Trophoblast cell (in vitro differentiated cells and primary cell): ENCODE results near the gene HECW1.

Experiments used
- DNase-seq, 2 donors: peaks; one replicate each; pipeline ENCODE4 v3.0.0-alpha.2; 2016
- H2AFZ ChIP-seq: 2 replicates; pipeline ENCODE4 v1.6.1; 2013; ENCODE audit warnings: low read length, moderate library complexity, mild to moderate bottlenecking; ENCODE audit not compliant: insufficient read depth, poor library complexity
- H2AK5ac ChIP-seq: 2 replicates; pipeline ENCODE4 v1.6.1; 2013; ENCODE audit warnings: mild to moderate bottlenecking, low read length
- H2BK120ac ChIP-seq: 2 replicates; pipeline ENCODE4 v1.6.1; 2013; ENCODE audit warnings: low read length, mild to moderate bottlenecking, moderate library complexity; ENCODE audit not compliant: insufficient read depth, poor library complexity
- H2BK12ac ChIP-seq: 2 replicates; pipeline ENCODE4 v1.6.1; 2013; ENCODE audit warnings: mild to moderate bottlenecking, low read length, moderate library complexity
- H2BK5ac ChIP-seq: 2 replicates; pipeline ENCODE4 v1.6.1; 2013; ENCODE audit warnings: low read length, low read depth, moderate library complexity, mild to moderate bottlenecking; ENCODE audit not compliant: poor library complexity
- H3K14ac ChIP-seq: 2 replicates; pipeline ENCODE4 v1.6.1; 2013; ENCODE audit warnings: mild to moderate bottlenecking, low read length
- H3K18ac ChIP-seq: 2 replicates; pipeline ENCODE4 v1.6.1; 2013; ENCODE audit warnings: mild to moderate bottlenecking, low read length
- H3K23ac ChIP-seq: 2 replicates; pipeline ENCODE4 v1.6.1; 2013; ENCODE audit warnings: low read length
- H3K27ac ChIP-seq: 2 replicates; pipeline ENCODE4 v1.5.1; 2013; ENCODE audit warnings: low read depth, mild to moderate bottlenecking, inconsistent platforms, low read length, moderate library complexity
- H3K27me3 ChIP-seq: 2 replicates; pipeline ENCODE4 v1.6.1; 2013; ENCODE audit warnings: inconsistent platforms, mild to moderate bottlenecking, low read length, moderate library complexity; ENCODE audit not compliant: insufficient read depth
- H3K36me3 ChIP-seq, 2 experiments: 1 replicate in 1 of 2; 2 replicates in 1 of 2; pipeline ENCODE4 v1.6.1; 2013; ENCODE audit warnings: low read length in 2 of 2, mild to moderate bottlenecking in 2 of 2, moderate library complexity in 1 of 2; ENCODE audit not compliant: insufficient read depth in 2 of 2, control insufficient read depth in 1 of 2
- H3K4ac ChIP-seq: 2 replicates; pipeline ENCODE4 v1.6.1; 2013; ENCODE audit warnings: low read depth, mild to moderate bottlenecking, low read length, moderate library complexity
- H3K4me1 ChIP-seq, 2 experiments: 1 replicate in 1 of 2; 2 replicates in 1 of 2; pipeline ENCODE4 v1.6.1; 2013; ENCODE audit warnings: low read length in 2 of 2, mild to moderate bottlenecking in 2 of 2, moderate library complexity in 1 of 2; ENCODE audit not compliant: insufficient read depth in 2 of 2, control insufficient read depth in 1 of 2
- H3K4me2 ChIP-seq: 2 replicates; pipeline ENCODE4 v1.6.1; 2013; ENCODE audit warnings: inconsistent platforms, mild to moderate bottlenecking, low read length, moderate library complexity
- H3K4me3 ChIP-seq: 2 replicates; pipeline ENCODE4 v1.5.1; 2013; ENCODE audit warnings: mild to moderate bottlenecking, low read depth, low read length, inconsistent platforms
- H3K79me1 ChIP-seq: one replicate; pipeline ENCODE4 v1.6.1; 2013; ENCODE audit warnings: low read length
- H3K79me2 ChIP-seq: 2 replicates; pipeline ENCODE4 v1.6.1; 2013; ENCODE audit warnings: low read length, mild to moderate bottlenecking; ENCODE audit not compliant: control insufficient read depth, insufficient read depth, poor library complexity
- H3K9ac ChIP-seq: 2 replicates; pipeline ENCODE4 v1.6.1; 2013; ENCODE audit warnings: mild to moderate bottlenecking, low read length
- H3K9me3 ChIP-seq: 2 replicates; pipeline ENCODE4 v1.6.1; 2013; ENCODE audit warnings: low read depth, mild to moderate bottlenecking, control low read depth, inconsistent platforms, low read length; ENCODE audit not compliant: insufficient read depth
- H4K12ac ChIP-seq: 2 replicates; pipeline ENCODE4 v1.6.1; 2013; ENCODE audit warnings: low read depth, mild to moderate bottlenecking, low read length, moderate library complexity
- H4K8ac ChIP-seq: 2 replicates; pipeline ENCODE4 v1.6.1; 2013; ENCODE audit warnings: low read depth, mild to moderate bottlenecking, low read length, moderate library complexity
- H4K91ac ChIP-seq: one replicate; pipeline ENCODE4 v1.6.1; 2013; ENCODE audit warnings: low read depth, mild to moderate bottlenecking, low read length, moderate library complexity
- WGBS: extraction: QIAGEN DNeasy Blood & Tissue Kit; methylation state at CpG from one replicate; pipeline ENCODE4 v1.1.7; 2013; ENCODE audit warnings: missing lambda C conversion rate; ENCODE audit not compliant: insufficient read length, insufficient coverage; ENCODE audit errors: extremely low coverage; 5-methylcytosine and 5-hydroxymethylcytosine counted together

The HECW1 gene

GRCh38 chr7:43119371-43120075 lies 7.1 kb downstream of the HECW1 start:
- Histone ChIP-seq H4K91ac (no peak overlapping the region), H3K9ac (no peak overlapping the region), H3K79me2 (no peaks in the 10 kb centered on the region), H3K4me1 (peaks cover 0 to 3% of the 10 kb centered on the region in 2 experiments), H2AFZ (no peak overlapping the region), H3K9me3 (no peaks in the 10 kb centered on the region), H3K4ac (no peak overlapping the region), H2BK12ac (no peak overlapping the region), H3K4me3 (no peak overlapping the region), H4K12ac (no peak overlapping the region), H3K14ac (no peak overlapping the region), H4K8ac (no peak overlapping the region), H2BK5ac (no peak overlapping the region), H2BK120ac (no peak overlapping the region), H3K23ac (no peak overlapping the region), H3K27me3 (peaks cover under 1% of the 10 kb centered on the region), H3K27ac (no peak overlapping the region), H3K79me1 (no peaks in the 10 kb centered on the region), H3K4me2 (no peak overlapping the region), H2AK5ac (no peak overlapping the region), H3K36me3 (no peaks in the 10 kb centered on the region), H3K18ac (no peak overlapping the region)
- no CpG with 5 or more reads among the region's 12 CpGs for WGBS
- peak; percentile 82 to 93 for DNase-seq

DNA sequence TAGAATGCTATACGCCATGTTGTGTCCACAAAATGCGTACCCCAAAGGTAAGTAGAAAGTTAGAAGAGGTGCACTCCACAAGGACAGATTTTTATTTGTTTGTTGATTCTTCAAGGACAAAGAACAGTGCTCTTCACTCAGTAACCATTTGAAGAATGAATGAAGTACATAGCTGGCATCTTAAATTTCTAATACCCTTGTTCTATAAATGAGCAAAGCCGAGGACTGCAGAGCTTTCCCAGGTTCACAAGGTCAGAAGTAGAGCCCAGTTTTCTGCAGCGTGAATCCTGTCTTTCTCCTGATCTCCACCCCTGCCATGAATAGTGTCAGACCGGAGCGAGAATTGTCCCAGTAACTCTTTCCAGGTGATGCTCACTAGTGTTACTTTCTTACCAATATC lies 9.5 kb downstream of the HECW1 start:
- no peak overlapping the region for H2AFZ ChIP-seq
- H3K18ac ChIP-seq, result no peak overlapping the region
- H3K4me2 ChIP-seq, result no peak overlapping the region
- H3K14ac ChIP-seq, result no peak overlapping the region
- H3K79me2 ChIP-seq, result no peaks in the 10 kb centered on the region
- no peaks in the 10 kb centered on the region for H3K79me1 ChIP-seq
- H2BK5ac ChIP-seq, result no peak overlapping the region
- H4K12ac ChIP-seq, result no peak overlapping the region
- H3K27me3 ChIP-seq, result no peaks in the 10 kb centered on the region
- H3K4ac ChIP-seq, result no peak overlapping the region
- H4K8ac ChIP-seq, result no peak overlapping the region
- H2AK5ac ChIP-seq, result no peak overlapping the region
- no peak overlapping the region for H4K91ac ChIP-seq
- no peak overlapping the region for H3K4me3 ChIP-seq
- no peaks in the 10 kb centered on the region for H3K36me3 ChIP-seq
- WGBS, result no CpG with 5 or more reads among the region's 6 CpGs
- no peak overlapping the region for H3K23ac ChIP-seq
- H2BK12ac ChIP-seq, result no peak overlapping the region
- H3K4me1 ChIP-seq, result peaks cover 0 to 3% of the 10 kb centered on the region in 2 experiments
- H3K9ac ChIP-seq, result no peak overlapping the region
- H2BK120ac ChIP-seq, result no peak overlapping the region
- no peaks in the 10 kb centered on the region for H3K9me3 ChIP-seq
- no peak for DNase-seq
- no peak overlapping the region for H3K27ac ChIP-seq

DNA sequence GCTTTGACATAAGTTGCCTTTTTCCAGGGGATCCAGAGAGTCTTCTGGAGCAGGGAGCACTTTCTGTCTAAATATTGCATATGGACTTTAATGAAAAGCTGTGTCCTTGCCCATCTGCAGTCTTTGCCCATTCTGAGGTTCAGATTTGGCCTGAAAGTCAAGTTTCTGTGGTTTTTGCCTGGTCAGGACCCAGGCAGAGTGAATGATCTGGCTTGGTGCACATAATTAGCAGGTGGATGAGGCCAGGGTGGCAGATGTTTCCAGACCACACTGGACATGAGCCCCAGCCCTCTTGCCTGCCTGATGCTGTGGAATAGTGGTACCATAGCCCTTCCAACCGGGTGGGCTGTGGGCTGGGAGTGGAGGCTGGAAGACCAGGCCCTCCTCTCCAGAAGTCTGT lies 11.0 kb downstream of the HECW1 start:
- DNase-seq, result no peak
- Histone ChIP-seq H3K9ac (no peak overlapping the region), H3K4me1 (peaks cover 0 to 3% of the 10 kb centered on the region in 2 experiments), H4K8ac (no peak overlapping the region), H3K18ac (no peak overlapping the region), H3K36me3 (no peaks in the 10 kb centered on the region), H3K27me3 (no peaks in the 10 kb centered on the region), H2BK5ac (no peak overlapping the region), H3K4me3 (no peak overlapping the region), H3K14ac (no peak overlapping the region), H3K9me3 (no peaks in the 10 kb centered on the region), H3K23ac (no peak overlapping the region), H3K27ac (no peak overlapping the region), H2BK120ac (no peak overlapping the region), H3K4ac (no peak overlapping the region), H2BK12ac (no peak overlapping the region), H2AK5ac (no peak overlapping the region), H3K4me2 (no peak overlapping the region), H4K91ac (no peak overlapping the region), H3K79me1 (no peaks in the 10 kb centered on the region), H2AFZ (no peak overlapping the region), H4K12ac (no peak overlapping the region), H3K79me2 (no peaks in the 10 kb centered on the region)
- no CpG with 5 or more reads among the region's 1 CpG for WGBS

DNA sequence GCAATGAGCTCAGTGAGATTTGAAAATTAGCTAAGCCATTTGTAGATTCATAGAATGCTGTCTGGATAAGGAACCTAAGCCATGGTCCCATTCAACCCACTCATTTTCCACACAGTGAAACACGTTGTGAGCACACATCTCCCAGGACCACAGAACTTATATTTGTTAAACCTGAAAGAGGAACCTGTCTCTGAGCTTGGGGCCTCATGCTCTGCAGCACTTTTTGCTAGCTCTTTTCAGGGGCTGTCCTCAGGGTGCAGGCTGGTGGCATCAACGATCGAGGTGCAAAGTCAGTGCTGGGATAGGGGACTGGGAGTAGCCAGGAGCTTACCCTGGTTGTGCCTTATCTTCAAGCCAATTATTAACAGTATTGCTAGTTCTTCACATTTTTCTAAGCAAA lies 11.9 kb downstream of the HECW1 start:
- Histone ChIP-seq H3K79me1 (no peaks in the 10 kb centered on the region), H3K27ac (no peak overlapping the region), H3K14ac (no peak overlapping the region), H3K27me3 (no peaks in the 10 kb centered on the region), H3K4me3 (no peak overlapping the region), H3K9ac (no peak overlapping the region), H3K23ac (no peak overlapping the region), H2BK120ac (no peak overlapping the region), H3K18ac (no peak overlapping the region), H3K9me3 (no peaks in the 10 kb centered on the region), H2BK5ac (no peak overlapping the region), H3K36me3 (no peaks in the 10 kb centered on the region), H3K4ac (no peak overlapping the region), H2AFZ (no peak overlapping the region), H2AK5ac (no peak overlapping the region), H3K4me2 (no peak overlapping the region), H3K4me1 (no peaks in the 10 kb centered on the region), H2BK12ac (no peak overlapping the region), H3K79me2 (no peaks in the 10 kb centered on the region), H4K12ac (no peak overlapping the region), H4K91ac (no peak overlapping the region), H4K8ac (no peak overlapping the region)
- WGBS, result no CpG with 5 or more reads among the region's 3 CpGs
- DNase-seq, result no peak
